GM18858 (cell line): ENCODE measurements around the gene TMCO4.

ENCODE experiments used
- ATAC-seq: cut with Tn5 transposase; IDR thresholded peaks from one replicate; pipeline ENCODE4 v1.9.1; 2021; ENCODE audit not compliant: unreplicated experiment

Gene TMCO4

DNA sequence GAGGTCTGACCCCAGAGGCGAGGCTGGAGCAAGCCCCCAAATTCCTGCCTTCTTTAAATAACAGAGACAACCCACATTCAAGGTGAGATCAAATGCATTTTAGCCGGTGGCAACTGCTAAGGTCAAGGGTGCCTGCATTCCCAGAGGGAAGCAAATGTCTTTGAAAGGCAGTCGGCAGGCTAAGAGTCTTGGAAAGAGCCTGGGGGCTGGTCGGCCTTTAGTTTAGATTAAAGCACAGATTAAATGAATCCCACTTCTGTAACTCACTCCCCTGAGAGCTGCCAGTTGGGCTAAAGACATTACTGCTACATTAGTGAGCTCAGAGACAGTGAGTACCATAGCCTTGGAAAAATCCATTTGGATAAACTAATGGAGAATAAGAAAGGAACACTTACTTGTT lies 75.8 kb downstream of the TMCO4 start:
- ATAC-seq: no peak

DNA sequence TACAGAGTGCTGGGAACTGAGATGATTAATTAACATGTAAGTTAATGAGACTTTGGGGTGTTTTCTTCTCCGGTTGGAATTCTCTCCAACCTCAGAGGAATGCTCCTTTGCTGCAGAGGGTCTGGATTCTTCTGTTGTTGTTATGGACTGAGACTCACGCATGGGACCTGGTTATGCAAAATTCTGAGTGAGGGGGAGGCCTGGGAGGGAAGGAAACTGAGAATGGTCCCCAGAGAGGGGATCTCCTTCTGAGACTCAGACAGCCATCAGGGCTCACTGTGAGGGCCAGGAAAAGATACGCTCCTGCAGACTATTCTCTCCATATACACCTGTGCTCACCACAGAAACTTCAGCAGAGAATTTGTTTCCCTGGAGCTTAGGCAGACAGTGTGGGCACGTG lies 78.7 kb downstream of the TMCO4 start:
- ATAC-seq: no peak

DNA sequence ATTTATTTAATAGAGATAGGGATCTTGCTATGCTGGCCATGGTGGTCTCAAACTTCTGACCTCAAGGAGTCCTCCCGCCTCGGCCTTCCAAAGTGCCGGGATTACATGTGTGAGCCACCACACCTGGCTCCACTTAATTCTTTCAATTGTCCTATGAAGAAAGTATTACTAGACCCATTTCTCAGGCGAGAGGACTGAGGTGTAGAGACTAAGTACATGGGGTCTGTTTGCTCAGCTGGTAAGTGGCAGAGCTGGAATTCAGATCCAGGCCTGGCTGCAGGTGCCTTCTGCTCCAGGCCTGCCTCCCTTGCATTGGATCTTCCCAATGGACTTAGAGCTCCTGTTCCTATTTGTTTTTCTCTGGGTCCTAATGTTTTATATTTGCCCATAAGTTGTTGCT lies 79.5 kb downstream of the TMCO4 start:
- no peak for ATAC-seq

DNA sequence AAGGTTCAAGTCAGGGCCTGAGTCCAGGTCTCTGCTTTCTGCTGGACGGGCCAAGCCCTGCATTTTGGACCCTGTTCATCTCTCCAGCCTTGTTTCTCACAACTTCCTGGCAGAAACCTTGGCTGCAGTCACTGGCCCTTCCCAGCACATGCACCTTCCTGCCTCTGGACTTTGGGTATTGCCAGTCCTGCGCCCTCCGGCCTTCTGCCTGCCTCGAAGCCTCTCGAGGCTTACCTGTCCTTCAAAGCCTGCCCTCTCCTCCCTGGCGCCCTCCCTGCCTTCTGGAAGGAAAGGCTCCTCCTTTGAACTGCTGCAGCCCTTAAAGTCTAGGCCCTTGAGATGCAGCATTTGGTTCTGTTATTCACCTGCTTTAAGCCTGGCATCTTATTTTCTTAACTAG lies 82.2 kb downstream of the TMCO4 start:
- ATAC-seq: no peak

DNA sequence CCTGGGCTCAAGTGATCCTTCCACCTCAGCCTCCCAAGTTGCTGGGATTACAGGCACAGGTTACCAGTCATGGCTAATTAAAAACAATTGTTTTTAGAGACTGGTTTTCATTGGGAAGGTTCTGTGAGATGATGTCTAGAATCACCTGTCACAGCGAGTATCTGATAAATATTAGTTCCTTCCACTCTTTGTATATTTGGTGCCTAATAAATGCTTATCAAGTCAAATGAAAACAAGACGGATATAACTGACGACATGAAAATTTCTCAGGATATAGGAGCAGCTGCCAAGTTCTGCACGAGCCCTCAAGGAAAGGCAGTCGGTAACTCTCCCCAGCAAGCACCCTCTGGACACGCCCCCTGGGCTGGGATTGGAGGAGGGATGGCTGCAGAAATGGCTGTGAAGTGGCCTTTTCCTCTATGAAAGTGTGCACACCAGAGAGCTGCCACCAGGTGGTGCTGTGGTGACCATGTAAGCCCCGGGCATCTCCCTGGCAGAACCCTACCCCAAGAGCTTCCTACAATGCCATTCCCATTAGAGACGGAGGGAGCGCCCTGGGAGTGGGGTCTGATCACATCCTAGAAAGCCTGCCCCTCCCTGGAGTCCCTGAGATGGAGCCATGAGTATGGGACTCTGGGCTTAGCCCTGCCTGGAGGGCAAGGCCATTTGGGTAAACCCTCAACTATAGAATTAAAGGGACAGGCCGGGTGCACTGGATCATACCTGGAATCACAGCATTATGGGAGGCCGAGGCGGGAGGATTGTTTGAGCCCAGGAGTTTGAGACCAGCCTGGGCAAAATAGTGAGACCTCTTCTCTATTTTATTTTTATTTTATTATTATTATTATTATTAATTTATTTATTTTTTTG lies 84.1 kb downstream of the TMCO4 start:
- ATAC-seq: no peak

DNA sequence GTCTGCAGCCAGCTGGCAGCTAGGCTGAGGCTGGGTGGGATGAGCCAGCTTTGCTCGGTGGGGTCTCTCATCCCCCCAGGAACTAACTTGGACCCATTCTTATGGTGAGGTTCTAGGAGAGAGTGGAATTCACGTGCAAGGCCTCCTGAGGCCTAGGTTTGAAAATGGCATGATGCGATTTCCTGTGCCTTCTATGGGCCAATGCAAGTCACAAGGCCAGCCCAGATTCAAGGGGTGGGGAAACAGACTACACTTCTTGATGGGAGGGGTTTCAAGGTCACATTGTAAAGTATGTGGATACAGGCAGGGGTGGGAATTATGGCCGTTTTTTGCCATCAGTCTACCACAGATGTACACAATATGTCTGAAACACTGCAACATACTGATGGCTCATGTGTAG lies 86.8 kb downstream of the TMCO4 start:
- no peak for ATAC-seq

DNA sequence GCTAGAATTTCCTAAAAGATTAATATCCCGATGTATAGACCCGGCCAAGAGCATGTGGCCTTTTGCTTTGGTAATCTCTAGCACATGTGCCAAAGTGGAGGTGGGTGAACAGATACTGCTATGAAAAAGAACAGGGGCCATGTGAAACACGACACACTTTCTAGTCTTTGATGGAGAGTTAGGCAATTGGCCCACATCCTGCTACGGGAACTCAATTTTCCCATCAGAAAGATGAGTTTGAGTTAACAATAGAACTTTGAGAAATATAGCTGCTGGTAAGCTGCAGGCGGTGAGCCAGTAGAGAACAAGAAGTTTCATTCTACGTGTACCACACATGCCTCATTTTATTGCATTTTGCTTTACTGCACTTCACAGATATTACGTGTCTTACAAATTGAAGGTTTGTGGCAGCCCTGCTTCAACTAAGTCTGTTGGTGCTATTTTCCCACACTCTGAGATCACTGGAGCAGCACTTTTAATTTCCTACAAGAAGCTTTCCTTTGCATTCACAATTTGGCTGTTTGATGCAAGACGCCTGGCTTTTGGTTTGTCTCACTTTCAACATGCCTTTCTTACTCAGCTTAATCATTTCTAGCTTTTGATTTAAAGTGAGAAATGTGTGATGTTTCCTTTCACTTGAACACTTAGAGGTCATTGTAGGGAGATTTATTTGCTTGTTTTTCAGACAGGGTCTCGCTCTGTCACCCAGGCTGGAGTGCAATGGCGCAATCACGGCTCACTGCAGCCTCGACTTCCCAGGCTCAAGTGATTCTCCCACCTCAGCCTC lies 88.7 kb downstream of the TMCO4 start:
- peak; percentile 43 for ATAC-seq

DNA sequence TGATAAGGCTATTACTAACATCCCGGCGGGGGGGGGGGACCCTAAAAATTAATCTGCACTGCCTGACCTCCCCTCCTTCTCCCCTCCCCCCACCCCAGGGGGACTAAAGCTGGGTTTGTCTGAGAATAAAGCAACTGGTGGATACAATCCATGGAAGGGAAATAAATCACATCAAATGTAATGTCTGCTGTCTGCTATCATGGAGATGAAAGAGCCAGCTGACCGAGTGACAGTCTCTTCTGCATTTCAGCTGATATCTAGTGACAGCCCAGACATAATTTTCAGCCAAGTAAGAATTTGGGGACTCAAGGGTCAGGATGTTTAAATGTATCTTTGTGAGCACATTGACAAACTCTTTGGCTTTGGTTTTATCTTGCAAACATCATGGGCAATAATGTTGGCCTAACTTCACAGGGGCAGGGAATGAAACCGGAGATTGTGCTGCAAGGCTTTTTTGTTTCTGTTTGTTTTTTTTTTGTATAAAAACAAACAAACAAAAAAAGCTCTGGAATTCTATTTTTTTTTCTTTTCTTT lies 90.4 kb downstream of the TMCO4 start:
- ATAC-seq: no peak

DNA sequence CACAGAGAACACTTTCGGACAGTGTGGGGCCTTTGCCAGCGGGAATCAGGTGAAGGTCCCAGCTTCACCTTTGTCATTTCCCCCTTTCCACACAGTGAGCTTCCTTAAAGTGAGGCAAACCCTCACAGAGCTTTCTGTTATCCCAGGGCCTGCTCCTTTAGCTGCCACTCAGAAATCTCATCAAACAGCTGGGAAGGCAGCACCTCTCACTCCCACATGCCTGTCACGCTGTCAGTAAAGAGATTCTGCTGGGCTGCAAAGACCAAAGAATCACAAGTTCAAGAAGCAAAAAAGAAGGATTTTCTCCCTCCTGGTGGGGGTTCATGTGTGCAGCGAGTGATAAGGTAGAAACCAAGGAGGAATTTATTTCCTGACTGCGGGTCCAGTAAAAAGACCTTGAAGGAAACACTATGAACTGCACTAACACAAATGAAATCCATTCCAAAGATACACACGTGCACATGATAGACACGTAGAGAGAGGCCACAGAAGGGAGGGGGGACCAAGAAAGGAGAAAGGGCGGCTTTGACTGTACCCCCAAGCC lies 91.1 kb downstream of the TMCO4 start:
- no peak for ATAC-seq

DNA sequence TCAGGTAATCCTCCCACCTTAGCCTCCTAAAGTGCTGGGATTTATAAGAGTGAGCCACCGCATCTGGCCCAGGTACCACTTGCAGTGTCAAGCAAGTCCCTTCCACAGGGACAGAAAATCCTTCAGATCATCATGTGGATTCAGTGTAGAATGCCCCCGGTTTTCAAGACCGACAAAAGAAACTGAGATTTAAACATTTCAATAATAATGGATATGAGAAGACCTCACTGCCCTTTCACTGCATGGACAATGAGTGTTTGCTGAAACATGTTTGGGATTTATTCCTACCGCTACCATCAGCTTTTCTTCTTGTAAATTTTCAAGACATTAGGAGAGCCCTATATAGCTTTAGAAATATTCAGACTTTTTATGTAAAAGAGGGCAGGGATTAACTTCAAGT lies 93.6 kb downstream of the TMCO4 start:
- no peak for ATAC-seq

DNA sequence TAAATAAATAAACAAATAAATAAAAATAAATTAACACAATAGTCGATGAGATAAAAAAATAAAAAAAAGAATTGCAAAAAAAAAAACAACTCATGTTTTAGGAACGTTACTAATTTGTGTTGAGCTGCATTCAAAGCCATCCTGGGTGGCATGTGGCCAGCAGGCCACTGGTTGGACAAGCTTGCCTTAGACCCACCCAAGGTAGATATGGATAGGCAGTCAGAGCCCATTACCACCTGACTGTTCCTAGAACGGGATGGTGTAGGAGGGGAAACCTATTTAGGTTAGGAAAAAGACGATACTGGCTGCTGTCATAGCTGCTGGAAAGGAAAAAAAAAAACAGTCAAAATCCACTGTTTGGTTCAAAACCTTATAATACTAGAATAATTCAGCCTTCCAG lies 94.3 kb downstream of the TMCO4 start:
- ATAC-seq: no peak

DNA sequence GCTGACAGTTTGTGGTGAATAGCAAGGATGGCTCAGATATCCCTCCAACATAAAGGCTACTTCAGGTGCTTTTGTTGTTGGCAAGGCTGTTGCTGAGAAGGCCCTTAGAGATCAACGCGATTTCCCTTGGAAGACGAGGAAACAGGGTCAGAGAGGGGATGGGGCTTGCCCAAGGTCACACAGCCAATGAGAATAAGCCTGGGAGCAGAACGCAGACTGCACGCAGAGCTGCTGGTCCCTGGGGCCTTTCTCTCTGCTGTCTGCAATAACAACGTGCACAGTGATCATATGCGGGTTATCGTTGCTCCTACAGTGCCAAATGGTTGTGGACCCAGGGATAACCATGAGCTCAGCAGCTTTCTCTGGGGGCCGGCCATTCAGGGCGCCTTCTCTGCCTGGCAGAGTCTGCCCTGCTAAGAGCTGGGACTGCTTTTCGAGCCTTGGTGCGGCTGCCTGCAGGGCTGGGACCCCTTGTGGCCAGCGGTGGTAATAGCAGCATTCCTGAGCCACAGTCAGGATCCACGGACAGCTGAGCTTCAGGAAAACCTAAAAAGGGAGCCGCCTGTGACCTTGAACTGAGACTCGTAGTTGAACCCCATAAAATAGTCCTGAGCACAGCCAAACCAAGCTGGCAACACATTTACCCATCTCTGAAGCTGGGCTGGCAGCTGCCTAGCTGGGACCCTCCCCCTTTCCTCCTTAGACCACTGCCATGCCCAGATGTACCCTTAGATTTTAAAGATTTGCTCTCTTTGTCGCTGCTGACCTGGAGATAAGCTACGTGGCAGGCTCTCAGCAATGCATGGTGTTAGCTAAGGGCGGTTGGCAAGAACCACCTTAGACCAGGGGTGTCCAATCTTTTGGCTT lies 95.2 kb downstream of the TMCO4 start:
- no peak for ATAC-seq

DNA sequence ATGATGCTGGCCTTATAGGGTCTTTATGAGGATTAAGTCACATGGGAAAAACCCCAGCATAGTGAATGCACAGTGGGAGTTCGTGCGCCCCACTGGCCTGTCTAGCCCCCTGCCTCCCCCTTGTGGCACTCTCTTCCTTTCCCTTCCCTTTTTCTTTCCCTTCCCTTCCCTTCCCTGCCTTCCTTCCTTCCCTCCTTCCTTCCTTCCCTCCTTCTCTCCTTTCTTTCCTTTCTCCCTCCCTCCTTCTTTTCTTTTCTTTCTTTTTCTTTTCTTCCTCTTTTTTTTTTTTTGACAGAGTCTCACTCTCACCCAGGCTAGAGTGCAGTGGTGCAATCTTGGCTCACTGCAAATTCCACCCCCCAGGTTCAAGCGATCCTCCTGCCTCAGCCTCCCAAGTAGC lies 96.4 kb downstream of the TMCO4 start:
- ATAC-seq: no peak

DNA sequence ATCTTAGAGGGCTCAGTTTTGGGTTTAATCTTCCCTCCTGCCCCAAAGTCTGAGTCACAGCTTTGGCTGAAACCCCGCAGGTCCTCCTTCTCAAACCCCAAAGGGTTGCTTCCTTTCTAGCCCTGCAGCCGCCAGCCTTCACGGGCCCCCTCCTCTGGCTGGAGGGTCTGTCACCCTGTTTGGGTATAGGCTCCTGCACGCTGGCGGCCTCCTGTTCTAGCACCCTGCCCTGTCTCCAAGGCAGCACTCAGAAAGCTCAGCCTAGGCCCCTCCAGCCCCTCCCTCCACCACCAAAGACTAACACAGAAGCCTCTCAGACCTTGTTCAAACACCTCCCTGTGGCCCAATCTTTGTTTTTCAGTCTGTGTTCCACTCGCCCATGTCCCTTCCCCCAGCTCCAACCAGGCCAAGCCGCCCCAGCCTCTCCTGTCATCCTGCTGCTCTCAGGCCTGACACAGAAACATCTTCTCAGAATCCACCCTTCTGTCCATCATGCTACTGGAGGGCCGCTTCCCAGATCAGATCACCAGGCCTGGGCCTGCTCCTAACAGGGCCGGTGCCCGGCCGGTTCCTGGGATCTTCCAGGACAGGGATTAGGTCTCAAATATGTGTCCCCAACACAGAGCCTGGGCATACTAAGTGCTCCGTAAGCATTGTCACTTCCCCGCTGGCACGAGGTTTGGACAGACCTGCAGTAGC lies 99.5 kb downstream of the TMCO4 start:
- no peak for ATAC-seq

DNA sequence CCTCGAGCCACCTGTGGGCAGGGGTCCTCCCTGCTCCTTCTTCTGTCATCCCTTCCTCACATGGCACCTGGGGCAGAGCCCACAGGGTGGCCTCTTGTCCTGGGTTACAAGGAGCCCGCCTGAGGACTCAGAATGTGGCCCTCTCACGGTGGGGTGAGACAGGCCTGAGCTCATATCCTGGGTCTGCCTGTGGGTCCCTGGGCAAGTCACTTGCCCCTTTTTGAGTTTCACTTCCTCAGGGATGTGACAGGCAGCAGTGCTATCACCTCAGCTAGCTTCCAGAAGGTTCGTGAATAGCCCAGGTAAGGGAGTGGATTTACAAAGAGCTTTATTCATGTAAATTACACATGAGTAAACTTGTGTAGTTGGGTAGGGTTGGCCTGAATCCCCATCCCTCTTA lies 101.5 kb downstream of the TMCO4 start:
- no peak for ATAC-seq

DNA sequence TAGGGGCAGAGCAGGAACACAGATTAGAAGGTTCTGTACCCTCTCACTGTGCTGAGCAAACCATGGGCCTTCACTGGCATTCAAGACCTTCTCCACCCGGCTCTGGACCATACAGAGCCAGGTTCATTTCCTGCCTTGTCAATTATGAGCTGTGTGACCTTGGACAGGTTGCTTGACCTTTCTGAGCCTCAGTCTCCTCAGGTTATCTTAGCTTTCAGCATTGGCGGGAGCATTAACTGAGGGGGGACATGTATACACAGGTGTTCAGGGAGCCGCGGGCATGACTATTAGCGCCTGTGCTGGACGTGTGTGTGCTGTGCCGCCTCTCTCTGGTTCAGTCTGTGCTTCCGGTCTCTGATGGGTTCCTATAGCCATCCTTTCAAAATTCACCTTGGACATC lies 102.9 kb downstream of the TMCO4 start:
- no peak for ATAC-seq

DNA sequence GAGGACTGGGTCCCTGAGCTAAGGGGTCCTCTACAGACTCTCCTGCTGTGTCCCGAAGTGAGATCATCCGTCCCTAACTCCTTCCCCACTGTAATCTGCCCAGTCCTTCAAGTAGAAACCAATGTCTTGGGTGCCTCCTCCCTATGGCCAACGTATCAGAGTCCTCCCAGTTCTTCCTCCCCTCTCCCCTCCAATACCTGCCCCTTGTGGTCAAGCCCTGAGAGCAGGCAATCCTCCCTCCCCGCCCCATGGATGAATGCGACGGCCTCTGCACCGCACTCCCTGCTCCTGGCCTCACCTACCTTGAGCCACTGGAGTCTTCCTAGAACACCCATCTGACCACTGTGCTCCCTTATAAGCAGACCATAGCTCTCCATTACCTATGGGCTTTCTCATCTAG lies 103.9 kb downstream of the TMCO4 start:
- no peak for ATAC-seq

DNA sequence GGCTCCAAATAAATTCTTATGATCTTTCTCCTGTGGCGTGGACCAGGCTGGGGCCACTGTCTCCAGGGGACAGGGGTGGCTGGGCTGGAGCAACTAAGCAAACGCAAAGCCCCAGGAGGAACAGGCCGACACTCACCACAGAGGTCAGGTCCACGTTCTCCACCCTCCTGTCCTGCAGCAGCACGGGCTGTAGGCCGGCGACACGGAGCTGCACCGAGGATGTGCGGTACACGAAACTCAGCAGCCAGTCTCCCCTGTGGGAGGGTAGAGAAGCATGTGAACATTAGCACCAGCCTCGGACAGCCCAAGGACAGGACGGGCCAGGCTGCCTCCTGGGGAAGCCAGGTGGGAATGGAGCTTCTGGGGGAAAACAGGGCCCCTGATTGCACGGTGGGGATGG lies 105.4 kb downstream of the TMCO4 start:
- ATAC-seq: no peak

DNA sequence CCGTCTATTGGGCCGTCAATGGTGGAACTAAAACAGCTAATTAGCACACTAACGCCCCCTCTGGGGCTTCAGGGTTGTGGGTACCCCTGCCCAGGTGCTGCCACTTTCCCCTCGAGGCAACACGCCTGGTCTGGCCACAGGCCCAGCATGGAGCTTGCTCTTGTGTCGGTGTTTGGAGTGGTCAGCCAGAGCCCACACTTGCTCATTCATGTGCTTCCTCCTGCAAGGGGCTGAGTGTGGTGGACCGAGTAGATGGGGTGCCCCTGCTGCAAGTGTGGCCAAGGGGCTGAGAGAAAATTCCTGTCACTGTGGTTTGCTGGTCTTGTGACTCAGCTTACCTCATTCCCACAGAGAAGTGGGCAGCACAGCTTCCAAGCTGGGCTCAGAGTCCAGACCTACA lies 109.4 kb downstream of the TMCO4 start:
- no peak for ATAC-seq

DNA sequence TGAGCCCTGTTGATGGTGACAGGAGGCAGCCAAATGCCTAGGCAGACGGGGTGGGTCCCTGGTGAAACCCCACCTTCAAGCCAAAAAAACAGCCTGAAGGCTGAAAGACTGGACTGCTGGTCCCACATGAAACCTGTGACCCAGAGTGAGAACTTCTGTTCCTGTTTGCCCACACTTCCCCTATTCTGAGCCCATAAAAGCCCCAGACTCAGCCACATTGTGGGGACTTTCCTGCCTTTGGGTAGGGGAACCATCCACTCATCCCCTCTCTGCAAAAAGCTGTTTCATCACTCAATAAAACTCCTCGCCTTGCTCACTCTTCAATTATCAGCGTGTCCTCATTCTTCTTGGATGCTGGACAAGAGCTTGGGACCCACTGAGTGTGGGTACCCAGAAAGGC lies 109.9 kb downstream of the TMCO4 start:
- ATAC-seq: no peak
